ENCODE data around the gene ABI1. TPM values are rescaled to one million over a fixed set of nuclear protein-coding genes. Genes with fewer than 3 reads are reported as not detected.

The ABI1 gene
- total RNA-seq (2022; extraction: Qiagen RNA extraction; ENCODE audit: low read depth), result 54.7 to 59.3 TPM (median 57.0 TPM) in 5 replicates

GRCh38 chr10:26860443-26861204 lies at the start of gene ABI1:
Gene ABI1 (minus strand): TSS chr10:26860958. CDS start chr10:26860863, 95 bp downstream.

GRCh38 chr10:26697163-26697921 lies 163.4 kb downstream of the ABI1 start, which contains the start of gene PDSS1:
Gene PDSS1 (plus strand): TSS chr10:26697701. CDS start chr10:26697712, 11 bp downstream.

Other genes starting within 250 kb of the ABI1 start
- gene PDSS1, start 163.3 kb downstream of the ABI1 start, total RNA-seq (2022; extraction: Qiagen RNA extraction; ENCODE audit: low read depth), result 13.7 to 18.4 TPM (median 16.3 TPM) in 5 replicates
- 2.2 to 3.3 TPM (median 2.9 TPM) in 5 replicates for gene ANKRD26, start 239.5 kb upstream of the ABI1 start, total RNA-seq (2022; extraction: Qiagen RNA extraction; ENCODE audit: low read depth)